ENCODE measurements around the gene ACADL.

- TF ChIP-seq, protein P1, sequence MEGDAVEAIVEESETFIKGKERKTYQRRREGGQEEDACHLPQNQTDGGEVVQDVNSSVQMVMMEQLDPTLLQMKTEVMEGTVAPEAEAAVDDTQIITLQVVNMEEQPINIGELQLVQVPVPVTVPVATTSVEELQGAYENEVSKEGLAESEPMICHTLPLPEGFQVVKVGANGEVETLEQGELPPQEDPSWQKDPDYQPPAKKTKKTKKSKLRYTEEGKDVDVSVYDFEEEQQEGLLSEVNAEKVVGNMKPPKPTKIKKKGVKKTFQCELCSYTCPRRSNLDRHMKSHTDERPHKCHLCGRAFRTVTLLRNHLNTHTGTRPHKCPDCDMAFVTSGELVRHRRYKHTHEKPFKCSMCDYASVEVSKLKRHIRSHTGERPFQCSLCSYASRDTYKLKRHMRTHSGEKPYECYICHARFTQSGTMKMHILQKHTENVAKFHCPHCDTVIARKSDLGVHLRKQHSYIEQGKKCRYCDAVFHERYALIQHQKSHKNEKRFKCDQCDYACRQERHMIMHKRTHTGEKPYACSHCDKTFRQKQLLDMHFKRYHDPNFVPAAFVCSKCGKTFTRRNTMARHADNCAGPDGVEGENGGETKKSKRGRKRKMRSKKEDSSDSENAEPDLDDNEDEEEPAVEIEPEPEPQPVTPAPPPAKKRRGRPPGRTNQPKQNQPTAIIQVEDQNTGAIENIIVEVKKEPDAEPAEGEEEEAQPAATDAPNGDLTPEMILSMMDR (IDR thresholded peaks at IDR 0.05; ENCODE audit: extremely low read depth in 1 of 2, insufficient read depth in 1 of 2, low read depth in 1 of 2, low read length in 2 of 2) = no peak
- TF ChIP-seq EZH2 (IDR thresholded peaks at IDR 0.05; ENCODE audit: borderline replicate concordance, low read depth, low read length, severe bottlenecking) (no peak), POLR2A (IDR thresholded peaks at IDR 0.05; ENCODE audit: low read depth, low read length) (no peak), POLR2AphosphoS5 (IDR thresholded peaks at IDR 0.05; ENCODE audit: insufficient read depth, low read depth, low read length) (no peak), MAX (IDR thresholded peaks at IDR 0.05; ENCODE audit: insufficient read depth, insufficient read length) (no peak)
Measured at GRCh38 chr2:210189452-210190138, 35.7 kb downstream of the ACADL start.

Data from endothelial cell of umbilical vein (primary cell).